Subcutaneous adipose tissue (tissue), 4 donors: Measurements from ENCODE around the gene UQCR10. TPM values are rescaled to one million over a fixed set of nuclear protein-coding genes. Genes with fewer than 3 reads are reported as not detected.

Experiments
- total RNA-seq, 4 donors: library from RNA; depleted of rRNA; stranded (reverse); fragments of >200 nt; gene quantifications; one replicate each; pipeline ENCODE4 v1.1.0, GENCODE V29; 2016
- TF ChIP-seq, protein P1 (sequence below): fragments of 450-650 bp; IDR thresholded peaks from one replicate; pipeline ENCODE4 v1.5.1; 2016; ENCODE audit warnings: low read depth, mild to moderate bottlenecking, control low read depth, antibody characterized with exemption, moderate library complexity

Gene UQCR10
- total RNA-seq, 4 donors from 2014 or later, result 45.1 to 83.5 (median 66.0) TPM

DNA sequence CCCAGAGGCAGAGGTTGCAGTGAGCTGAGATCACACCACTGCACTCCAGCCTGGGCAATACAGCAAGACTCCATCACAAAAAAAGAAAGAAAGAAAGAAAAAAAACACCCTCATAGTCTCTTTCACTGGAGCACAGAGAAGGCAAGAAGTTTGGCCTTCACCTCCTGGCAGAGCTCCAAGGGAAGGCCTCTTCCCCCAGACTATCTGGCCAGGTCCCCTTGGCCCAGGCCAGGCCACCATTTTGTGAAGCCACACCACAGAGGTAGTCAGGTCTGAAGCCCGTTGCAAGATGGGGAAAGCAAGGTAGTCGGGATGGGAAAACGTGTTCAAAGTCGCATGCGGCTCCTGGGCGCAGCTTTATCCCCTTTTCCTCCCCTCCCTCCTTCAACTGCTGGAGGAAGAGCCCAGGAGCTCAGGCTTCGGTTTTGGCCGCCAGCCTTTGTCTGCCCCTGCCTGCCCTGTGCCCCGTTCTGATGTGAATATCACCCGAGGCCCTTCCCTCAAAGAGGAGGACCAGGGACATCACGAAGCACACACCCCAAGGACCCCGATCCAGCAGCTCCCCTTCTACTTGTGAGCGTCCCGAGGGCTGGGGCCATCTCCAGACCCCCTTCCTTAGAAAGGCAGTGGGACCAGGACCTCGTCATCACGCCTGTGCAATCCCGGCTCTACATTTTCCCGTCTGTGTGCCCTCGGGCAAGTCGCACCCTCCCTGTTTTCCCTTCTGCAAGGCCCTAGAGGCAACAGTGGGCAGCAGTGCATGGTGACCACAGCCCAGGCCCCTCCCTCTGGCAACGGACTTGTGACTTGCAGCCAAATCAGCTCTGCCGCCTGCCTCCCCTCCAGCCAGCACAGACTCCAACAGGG, 29.7 kb upstream of the UQCR10 start:
- TF ChIP-seq, protein P1, sequence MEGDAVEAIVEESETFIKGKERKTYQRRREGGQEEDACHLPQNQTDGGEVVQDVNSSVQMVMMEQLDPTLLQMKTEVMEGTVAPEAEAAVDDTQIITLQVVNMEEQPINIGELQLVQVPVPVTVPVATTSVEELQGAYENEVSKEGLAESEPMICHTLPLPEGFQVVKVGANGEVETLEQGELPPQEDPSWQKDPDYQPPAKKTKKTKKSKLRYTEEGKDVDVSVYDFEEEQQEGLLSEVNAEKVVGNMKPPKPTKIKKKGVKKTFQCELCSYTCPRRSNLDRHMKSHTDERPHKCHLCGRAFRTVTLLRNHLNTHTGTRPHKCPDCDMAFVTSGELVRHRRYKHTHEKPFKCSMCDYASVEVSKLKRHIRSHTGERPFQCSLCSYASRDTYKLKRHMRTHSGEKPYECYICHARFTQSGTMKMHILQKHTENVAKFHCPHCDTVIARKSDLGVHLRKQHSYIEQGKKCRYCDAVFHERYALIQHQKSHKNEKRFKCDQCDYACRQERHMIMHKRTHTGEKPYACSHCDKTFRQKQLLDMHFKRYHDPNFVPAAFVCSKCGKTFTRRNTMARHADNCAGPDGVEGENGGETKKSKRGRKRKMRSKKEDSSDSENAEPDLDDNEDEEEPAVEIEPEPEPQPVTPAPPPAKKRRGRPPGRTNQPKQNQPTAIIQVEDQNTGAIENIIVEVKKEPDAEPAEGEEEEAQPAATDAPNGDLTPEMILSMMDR, result no peak

DNA sequence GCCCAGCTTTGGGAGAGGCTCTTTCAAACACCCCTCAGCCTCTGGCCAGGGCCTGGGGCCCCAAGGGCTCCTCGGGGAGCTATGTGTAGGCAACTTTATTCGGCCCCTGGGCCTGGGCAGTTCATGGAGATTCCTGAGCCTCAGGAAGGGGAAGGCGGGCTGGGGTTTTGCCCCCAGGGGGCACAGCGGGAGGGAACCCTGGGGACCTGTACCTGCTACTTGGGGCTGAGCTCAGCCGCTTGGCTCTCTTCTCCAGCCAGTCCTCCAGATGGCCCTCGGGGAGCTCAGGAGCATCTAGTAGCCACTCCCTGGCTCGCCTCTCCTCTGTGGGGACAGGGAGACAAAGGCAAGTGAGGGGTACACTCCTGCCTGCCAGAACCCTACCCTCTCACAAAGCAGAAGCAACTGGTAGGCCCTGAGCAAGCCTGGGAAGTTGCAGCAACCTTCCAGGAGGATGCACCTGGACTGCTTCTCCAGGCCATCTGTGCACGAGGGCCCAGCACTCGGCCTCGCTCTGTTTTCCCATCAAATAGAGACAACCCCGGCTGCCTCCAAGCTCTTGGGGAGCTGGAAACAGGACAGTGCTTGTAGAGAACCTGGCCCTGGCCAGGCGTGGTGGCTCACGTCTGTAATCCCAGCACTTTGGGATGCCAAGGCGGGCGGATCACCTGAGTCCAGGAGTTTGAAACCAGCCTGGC, 28.9 kb upstream of the UQCR10 start:
- TF ChIP-seq, protein P1, result no peak

DNA sequence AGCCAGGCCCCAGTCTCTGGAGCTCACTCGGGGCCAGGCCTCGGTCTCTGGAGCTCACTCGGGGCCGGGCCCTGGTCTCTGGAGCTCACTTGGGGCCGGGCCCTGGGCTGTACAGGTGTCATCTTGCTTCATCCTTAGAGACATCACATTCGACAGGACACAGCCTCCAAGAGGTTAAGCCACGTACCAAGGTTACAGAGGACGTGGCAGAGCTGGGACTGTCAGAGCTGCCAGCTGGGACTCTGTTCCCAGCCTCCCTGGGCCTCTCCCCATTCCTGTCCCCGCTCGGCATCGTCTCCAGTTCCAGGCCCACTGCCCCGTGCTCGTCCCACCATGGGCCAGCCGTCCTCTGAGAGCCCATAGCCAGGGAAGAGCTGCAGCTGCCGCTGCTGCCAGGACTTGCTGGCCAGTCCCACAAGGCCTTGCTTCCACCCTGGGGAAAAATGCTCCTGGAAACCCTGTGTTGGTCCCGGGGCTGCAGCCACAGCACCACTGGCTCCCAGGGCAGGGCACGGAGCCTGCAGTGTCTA, 27.8 kb upstream of the UQCR10 start:
- TF ChIP-seq, protein P1, result no peak

DNA sequence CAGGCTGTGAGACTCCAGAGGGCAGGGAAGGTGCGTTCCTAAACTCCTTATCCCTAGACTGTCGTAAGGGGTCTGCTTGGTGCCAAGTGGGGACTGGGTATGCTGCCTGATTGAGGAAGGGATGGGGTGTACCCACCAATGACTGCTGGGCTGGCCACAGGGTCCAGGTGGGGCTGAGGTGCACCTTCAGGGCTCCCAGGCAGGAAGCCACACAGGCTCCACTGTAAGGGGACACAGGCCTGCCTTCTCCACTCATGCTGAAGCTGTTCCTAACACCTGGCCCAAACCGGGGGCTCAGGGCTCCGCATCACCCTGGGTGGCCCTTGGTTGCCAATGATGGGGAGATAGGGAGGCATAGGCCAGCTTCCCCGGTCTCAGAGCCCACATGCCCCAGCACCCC, 27.0 kb upstream of the UQCR10 start:
- TF ChIP-seq, protein P1, result no peak

DNA sequence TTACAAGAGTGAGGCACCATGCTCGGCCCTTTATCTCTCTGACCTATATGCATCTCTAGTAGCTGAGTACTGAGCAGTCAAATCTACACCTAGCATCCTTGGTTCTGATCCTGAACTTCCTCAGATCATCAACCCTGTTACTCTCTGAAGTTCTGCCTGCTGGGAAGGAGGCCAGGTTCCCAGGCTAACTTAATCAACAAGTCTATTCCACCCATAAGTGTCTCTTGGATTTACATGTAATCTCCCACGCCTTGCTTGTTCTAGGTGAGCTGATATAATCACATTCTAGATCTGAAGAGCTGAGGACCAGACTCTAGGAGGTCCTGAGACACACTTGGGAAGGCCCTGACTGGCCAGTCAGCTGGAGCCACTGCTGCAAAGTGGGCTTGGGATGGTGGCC, 25.2 kb upstream of the UQCR10 start:
- TF ChIP-seq, protein P1, result no peak

DNA sequence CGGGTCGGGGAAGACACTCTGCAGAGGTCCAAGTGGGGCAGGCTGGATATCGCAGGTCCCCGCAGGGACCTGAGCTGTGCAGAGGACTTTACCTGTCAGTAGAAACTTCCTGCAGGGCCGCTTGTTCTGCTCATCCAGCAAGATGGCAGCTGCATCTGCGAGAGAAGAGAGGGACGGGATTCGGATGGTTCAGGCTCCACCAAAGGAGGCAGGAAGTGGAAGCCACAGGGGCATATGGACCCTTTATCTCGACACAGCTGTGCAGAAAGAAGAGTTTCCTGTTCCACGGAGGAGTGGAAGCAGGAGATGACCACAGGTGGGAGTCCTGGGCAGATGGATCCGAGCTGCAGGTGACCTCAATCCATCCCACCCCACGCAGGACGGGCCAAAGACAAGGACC, 24.8 kb upstream of the UQCR10 start:
- TF ChIP-seq, protein P1, result no peak

DNA sequence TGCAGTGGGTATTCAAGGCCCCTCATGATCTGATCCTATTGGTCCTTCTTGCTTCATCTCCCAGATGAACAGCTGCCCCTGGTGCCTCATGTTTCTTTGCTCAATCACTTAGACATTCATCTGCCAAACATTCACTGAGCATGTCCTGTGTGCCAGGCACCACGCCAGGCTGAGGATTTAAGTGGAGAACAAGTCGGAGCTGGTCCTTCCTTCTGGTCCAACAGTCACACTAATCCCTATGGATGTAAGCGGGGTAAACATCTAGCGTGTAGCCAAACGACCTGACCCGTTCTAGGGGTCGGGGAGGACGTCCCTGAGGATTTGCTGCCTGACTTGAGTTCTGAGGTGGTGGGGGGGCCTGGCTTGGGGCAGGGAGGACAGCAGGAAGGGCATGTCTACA, 22.3 kb upstream of the UQCR10 start:
- TF ChIP-seq, protein P1, result no peak
